GM21529 (cell line): ENCODE data around the gene YIPF1.

Experiments
- ATAC-seq: cut with Tn5 transposase; IDR thresholded peaks from one replicate; pipeline ENCODE4 v1.9.1; 2021; ENCODE audit not compliant: unreplicated experiment

The YIPF1 gene

DNA sequence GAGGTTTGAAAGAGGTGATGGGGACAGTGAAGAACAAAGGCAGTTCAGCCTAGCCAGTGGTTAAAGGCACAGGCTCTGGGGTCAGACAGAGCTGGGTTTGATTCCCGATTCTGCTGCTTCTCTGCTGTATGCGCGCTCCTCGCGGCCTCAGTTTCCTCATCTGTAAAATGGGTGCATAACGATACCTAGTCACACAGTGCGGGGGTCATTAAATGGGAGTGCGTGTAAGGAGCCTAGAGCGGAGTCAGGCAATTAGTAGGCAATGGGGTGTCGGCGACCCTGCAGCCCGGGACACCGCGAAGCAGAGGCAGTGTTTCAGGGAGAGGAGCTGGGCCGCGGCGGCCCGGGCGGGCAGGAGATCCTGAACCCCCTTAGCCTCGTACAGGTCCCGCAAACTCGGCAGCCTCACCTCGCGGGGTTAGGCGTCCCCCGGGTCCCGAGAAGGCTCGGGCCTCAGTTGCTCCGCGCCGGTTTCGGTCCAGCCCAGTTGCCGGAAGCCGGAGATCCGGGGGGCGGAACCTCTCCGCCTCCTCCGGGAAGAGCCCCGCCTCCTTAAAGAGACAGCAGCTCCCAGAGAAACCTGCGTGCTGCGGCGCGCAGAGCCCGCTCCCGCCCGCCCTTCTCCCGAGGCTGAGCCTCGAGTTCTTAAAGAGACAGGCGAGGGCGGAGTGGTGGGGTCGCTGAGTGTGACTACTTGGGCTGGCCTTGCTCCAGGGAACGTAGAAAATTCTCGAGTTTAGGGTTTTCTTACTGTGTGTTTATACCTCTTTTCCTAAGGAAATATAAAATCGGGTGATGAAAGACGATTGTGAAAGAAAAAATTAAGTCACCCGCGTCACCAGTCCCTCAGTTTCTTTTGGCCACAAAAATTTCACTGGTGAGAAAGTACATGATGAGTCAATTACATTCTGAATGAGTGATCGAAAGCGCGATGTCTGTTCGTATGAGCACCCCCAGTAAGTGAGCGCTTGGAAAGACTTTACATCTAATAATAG, at the start of gene YIPF1:
TSS of gene YIPF1 (minus strand) at position 494 of the 995 bp plus-strand sequence. CDS start 860 bp downstream, outside the sequence.
- ATAC-seq, result peak; percentile 83

- no peak for ATAC-seq
These were observed 48.7 kb upstream of the YIPF1 start for GRCh38 chr1:53938136-53938830.

DNA sequence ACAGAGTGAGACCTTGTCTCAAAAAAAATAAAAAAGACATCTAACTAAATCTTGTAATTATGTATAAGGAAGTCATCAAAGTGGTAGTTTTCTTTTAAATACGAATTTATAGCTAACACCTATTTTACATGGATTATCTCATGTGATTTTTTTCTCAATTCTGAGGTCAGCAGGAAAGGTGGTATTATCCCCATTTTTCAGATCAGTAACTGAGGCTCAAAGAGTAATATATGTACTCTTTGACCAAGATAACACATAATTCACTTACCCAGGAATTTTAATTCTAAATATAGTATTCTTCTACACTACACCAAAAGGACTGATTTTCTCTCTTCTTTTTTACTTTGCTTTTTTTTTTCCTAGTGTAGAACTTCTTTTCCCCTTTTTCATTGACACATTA, 46.8 kb upstream of the YIPF1 start:
- no peak for ATAC-seq

DNA sequence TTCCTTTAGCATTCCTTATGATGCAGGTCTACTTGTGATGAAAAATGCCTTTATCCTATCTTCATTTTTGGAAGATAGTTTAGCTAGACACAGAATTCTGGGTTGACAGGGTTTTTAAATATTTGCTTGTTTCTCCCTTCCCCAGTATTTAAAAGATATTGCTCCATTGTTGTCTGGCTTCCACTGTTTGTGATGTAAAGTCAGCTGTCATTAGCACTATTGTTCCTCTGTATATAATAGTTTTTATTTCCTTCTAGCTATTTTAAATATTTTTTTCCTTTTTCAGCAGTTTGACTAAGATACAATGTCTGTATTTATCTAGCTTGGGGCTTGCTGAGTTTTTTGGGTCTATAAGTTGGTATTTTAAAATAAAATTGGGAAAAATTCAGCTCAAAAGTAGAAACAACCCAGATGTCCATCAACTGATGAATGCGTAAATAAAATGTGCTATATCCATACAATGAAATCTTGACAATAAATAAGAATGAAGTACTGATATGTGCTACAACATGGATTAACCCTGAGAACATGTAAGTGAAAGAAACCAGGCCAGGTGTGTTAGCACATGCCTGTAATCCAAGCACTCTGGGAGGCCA, 44.7 kb upstream of the YIPF1 start:
- ATAC-seq, result no peak

- ATAC-seq, result no peak
These were observed 41.9 kb upstream of the YIPF1 start for GRCh38 chr1:53931523-53931922.

- no peak for ATAC-seq
These were observed 41.3 kb upstream of the YIPF1 start for GRCh38 chr1:53930932-53931331.

DNA sequence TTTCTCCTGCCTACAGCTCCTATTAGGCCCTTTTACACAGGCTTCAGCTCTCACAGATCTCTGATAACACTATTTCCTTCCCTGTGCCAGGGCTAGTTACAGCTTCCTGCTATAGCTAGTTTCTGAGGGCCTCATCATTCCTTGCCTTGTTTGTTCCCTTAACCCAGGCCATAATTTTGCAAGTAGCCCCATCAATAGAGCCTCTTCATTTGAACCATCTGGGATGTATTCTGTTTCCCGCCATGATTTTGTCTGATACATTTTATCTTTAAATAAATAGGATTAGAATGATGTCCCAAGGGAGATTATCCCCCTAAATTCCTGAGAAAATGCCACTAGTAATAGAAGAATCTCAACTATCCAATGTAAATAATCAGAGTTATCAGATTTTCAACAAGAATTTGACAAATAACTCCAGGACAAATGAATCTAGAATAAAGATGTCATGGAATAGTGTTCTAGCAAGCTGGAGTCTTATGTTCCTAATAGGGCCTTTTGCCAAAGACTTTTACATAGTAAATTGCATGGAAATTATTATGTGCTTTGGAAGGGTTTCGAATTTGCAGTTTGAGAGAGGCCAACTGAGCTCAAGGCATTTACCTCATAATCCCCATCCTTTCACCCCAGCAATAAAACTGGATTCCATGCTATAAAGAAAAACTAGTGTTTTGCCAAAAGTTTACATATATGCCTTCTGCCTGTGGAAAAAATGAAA, 39.8 kb upstream of the YIPF1 start:
- no peak for ATAC-seq

GRCh38 chr1:53927376-53927881, 37.8 kb upstream of the YIPF1 start:
- no peak for ATAC-seq

GRCh38 chr1:53919675-53920066, 30.1 kb upstream of the YIPF1 start:
- no peak for ATAC-seq

- ATAC-seq, result no peak
These were observed 28.7 kb upstream of the YIPF1 start for GRCh38 chr1:53918343-53918742.

GRCh38 chr1:53913352-53914033, 23.9 kb upstream of the YIPF1 start:
- ATAC-seq, result no peak

DNA sequence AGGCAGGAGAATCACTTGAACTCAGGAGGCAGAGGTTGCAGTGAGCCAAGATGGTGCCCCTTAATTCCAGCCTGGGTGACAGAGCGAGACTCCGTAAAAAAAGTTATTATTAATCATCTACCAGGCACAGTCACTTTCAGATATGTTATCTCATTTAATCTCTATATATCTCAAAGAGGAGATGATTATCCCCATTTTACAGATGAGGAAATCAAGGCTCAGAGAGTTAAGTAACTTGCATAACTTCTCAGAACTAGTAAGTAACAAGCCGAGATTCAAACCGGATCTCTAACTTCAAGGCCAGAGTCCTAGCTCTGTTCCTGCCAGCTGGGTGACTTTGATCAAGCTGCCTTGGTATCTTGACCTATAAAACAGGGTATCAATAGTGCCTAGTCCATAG, 21.8 kb upstream of the YIPF1 start:
- no peak for ATAC-seq

DNA sequence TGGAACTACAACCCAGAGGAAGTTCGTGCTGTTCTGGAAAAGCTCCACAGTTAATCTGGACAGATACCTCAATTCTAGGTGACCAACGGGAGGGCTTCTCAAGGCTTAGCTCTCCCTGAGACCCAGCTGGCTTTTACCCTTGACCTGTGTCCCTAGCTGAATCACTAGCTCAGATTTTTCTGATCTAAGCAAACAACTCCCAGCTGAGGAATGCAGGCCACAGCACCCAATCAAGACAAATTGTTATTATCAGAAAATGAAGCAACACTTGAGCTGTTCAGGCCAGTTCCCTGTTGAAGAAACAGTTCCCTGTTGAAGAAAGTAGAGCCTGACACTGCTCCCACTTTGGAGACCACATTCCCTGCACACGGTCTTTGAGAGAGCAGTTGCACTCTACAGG, 20.3 kb upstream of the YIPF1 start:
- ATAC-seq, result no peak

- ATAC-seq, result no peak
These were observed 16.5 kb upstream of the YIPF1 start for GRCh38 chr1:53906121-53906520.

DNA sequence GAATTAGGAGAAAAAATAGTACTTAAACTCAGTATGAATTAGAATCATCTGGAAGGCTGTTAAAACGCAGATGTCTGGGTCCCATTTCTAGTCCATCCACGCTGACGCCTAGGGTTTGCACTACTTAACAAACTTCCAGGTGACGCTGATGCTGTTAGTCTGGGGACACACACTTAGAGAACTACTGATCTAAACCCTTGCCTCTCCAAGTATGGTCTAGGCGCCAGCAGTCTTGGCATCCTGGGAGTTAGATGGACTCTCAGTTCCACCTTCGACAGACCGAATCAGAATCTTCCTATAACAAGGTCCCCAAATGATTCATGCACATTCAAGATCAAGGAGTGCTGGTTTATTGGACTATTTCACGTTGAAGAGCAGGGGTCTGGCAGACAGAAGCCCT, 15.9 kb upstream of the YIPF1 start:
- no peak for ATAC-seq

DNA sequence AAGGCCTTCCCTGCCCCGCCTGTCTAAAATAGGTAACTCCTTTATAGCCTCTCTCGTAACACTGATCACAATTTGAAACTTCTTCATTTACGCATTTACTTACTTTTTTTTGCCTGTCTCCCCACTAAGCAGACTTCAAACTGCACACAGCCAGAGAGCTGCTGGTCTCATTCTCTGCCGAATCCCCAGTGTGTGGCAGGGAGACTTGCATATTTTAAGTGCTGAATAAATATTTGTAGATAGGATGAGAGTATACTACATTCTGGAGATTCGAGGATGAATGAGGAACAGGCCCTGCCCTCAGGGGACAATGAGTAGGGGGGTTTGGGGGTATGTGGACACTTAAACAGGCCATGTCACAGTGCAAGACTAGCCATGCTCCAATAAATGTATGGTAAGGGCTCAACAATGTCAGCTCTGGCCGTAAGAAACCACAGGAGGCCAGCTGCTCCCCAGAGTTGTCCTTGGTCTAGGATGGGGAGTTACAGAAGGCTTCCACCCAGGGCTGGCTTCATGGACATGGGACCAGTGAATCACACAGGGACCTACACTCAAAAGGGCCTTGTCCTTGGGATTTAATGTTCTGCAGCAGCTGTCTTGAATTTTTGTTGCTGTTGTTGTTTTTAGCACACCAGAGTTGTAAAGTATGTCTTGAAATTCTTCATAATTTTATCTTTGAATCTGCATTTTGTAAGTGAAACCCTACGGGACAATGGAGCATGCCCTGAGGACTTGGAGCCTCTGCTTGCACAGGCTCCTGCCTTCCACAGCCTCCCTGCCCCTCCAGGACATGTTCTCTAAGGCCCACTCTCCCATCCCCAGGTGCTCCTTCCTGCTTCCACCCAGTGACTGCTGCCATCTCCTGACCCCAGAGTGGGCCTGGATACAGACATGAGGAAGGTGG, 12.9 kb upstream of the YIPF1 start:
- ATAC-seq, result no peak

DNA sequence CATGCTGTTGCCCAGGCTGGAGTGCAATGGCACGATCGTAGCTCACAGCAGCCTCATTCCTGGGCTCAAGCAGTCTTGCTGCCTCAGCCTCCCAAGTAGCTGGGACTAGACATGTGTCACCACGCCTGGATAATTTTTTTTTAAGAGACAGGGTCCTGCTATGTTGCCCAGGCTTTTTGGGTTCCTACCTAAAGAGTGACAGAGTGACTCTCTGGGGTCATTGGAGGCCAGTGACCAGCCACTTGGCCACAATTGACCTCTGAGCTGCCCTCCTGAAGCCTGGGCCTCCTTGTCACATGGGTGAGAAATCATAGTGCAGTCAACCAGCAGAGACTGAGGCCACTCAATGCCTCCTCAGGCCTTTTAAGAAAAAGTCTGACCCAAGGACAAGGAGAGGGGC, 10.1 kb upstream of the YIPF1 start:
- ATAC-seq, result no peak

DNA sequence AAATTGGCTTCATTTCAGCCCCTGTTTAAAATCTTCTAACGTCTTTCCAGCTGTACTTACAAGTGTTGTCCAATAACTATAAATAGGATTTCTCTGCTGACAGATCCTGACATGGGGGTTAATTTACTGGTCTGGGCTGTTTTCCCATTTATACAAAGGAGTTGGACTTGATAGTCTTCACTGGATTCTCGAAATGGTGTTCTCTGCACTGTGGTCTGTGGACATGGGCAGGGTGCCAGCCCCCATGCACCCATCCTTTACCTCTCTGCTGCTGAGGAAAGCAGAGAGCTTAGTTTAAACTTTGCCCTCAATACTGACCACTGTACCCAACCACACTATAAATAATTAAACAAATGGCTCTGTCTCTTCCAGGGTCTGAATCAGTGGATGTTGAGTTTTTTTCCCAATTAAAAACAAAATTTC, 9.6 kb upstream of the YIPF1 start:
- ATAC-seq, result no peak

DNA sequence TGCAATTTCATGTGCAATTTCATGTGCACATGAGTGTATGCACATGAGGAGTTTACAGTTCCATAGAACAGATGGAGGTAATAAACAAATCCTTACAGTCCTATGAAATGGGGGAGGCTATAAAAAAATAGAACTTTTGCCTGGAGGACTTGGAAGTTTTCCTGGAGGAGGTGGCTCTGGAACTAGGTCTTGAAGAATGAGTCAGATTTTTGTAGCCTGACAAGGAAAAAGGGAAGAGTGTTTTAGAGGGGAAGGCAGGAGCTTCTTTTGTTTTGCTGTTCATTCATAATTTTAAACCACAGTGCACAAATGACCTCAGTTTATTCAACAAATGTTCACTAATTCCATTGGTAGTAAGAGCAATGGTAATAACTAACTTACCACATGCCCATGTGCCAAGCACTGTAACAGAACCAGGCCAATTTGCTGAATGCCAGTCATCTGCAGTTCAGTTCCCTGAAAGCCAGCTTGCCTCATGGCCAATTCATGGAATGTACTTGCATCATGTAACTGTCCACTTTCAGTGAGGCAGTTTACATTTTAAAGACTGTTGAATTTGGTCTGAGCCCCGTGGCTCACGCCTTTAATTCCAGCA, 7.1 kb upstream of the YIPF1 start:
- no peak for ATAC-seq
